Left forelimb (tissue), 1 donor: Measurements from ENCODE around the gene CAPS2.
"Not testable (repeated sequence)": the region's sequence is repeated elsewhere in the genome, so short reads cannot be mapped to it uniquely, and the experiment has no call there.

Experiments
- DNase-seq: peaks from one replicate; pipeline ENCODE4 v3.0.0-alpha.2; 2018; ENCODE audit warnings: low spot score

CAPS2 gene

DNA sequence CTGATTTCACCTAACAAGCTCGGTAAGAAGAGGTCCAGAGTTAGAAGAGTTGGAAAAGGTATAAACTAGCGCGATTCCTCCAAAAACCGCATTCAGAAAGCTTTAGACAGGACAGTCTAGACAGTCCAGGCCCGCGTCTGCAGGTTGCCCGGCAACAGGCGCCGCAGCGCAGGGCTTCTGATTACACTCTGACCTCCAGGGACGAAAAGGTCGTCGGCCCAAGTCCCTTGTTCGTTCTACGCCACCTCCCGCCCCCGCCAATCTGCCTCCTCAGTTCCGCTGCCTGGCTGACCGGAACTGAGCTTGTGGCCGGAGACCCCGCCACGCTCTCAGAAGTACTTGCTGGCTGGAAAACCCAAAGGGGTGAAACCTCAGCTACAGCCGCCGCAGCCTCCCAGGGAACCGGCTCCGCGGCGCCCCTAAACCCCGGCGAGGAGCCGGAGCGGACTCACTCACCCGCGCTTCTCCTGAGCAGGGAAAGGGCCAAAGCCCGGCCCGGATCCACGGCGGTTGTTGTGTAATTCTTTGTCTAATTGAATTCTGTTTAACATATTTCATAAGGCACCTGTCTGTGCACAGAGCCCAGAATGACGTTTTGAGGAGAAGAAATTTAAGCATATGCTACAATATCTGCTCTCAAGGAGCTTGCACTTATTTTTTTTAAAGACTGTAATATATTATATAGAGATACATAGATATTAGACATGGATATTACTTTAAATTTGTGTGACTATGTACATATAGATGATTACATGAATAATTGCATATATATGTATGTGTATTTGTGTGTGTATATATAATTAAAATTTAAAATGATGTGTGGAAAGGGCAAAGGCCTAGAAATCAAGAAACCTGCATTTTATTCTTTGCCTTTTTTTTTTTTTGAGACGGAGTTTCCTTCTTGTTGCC lies at the start of gene CAPS2:
TSS of gene CAPS2 (minus strand) at position 407 of the 909 bp plus-strand sequence. CDS start 3,826 bp downstream, outside the sequence.
- DNase-seq: peak; percentile 88

DNA sequence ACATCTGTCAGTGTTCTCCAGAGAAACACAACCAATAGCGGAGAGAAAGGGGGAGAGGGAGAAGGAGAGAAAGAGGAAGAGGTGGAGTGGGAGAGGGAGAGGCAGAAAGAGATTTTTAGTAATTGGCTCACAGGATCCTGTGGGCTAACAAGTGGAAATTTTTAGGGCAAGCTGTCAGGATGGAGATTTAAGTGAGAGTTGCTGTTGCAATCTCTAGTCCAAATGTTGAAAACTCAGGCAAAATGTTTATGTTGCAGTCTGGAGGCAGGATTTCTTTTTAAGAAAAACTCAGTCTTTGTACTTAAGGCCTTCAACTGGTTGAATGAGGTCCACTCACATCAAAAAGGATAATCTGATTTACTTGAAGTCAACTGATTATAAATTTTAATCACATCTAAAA lies 48.2 kb upstream of the CAPS2 start:
- no peak for DNase-seq

DNA sequence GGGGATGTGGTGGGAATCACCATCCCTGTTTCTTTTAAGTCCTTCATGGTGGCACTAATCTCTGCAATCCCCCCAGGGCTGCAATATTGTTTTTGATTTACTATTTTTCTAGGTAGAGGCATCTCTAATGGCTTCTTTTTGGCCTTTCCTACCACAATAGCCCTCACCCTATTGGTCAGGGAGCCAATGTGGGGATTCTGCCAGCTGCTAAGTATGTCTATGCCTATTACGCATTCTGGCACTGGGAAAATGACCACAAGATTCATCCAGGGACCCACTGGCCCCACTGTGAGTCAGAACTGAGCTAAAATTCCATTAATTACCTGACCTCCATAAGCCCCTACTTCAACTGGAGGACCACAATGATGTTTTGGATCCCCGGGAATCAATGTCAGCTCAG lies 44.8 kb upstream of the CAPS2 start:
- DNase-seq: no peak

DNA sequence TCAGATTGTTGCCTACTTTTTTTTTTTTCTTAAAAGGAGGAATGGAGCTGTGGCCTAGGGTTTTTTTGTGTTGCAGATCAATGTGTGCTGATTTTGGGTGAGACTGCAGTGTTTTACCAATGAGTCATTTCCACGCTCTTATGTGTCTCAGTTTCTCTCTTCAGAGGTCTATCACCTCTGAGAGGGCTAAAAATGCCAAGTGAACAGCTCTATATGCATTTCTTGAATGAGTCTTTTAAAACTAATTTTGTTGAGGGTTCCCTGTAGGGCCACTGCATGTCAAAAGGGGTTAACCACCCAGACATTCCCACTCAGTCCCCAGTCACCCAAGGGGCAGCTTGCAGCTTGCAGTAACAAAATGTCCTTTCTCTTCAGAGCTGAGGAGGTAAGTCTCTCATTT lies 36.5 kb upstream of the CAPS2 start:
- DNase-seq: no peak

DNA sequence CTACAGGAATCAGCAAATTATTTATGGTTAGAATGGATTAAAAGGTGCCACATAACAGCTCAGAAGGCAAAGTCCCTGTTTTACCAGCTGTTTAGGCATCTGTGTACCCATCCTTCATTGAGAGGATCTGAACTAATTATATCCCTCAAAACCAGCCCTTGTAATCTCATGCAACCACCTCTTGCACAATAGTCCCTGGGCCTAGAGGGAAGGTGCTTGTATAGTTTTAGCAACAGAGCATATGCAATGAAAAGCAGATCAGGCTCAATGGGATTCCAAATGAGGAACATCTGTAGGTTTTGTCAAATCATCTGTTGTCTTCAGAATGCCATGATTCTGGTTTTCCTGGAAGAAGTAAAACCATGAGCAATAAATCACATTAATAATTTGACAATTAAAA lies 34.8 kb upstream of the CAPS2 start:
- DNase-seq: no peak

DNA sequence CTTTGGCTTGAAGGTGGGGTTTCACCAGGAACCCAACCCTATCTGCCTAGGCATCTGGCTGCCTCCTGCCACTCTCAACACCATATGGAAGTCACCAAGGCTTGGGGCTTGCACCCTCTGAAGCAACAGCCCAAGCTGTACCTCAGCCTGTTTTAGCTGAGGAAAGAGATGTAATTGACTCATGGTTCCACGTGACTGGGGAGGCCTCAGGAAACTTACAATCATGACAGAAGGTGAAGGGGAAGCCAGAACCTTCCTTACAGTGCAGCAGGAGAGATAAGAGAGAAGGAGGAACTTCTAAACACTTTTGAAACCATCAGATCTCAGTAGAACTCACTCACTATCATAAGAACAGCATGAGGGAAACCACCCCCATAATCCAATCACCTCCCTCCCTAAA lies 31.3 kb upstream of the CAPS2 start:
- DNase-seq: no peak

DNA sequence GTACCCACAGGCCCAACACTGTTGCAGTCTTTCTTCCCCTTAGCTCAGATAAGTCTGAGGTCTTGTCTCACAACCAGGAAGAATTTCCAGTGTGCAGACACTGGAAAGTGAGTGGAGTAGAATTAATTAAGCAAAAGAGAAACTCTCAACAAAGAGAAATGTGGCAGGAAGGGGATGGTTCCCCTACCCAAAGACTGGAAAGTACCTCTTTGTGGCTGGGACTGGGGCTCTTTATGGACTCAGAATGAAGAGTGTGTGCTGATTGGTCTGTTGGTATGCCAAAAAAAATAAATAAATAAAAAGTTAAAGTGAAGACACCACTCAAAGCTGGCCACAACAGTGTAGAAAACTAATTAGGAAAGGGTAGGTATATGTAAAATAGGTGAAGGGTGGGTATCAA lies 30.8 kb upstream of the CAPS2 start:
- DNase-seq: no peak

DNA sequence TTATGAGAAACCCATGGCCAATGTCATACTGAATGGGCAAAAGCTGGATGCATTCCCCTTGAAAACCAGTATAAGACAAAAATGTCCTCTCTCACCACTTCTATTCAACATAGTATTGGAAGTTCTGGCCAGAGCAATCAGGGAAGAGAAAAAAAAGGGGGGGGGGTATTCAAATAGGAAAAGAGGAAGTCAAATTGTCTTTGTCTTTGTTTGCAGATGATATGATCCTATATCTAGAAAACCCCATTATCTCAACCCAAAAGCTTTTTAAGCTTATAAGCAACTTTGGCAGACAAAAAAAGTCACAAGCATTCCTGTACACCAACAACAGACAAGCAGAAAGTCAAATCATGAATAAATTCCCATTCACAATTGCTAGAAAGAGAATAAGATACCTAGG lies 23.9 kb upstream of the CAPS2 start:
- DNase-seq: no peak

DNA sequence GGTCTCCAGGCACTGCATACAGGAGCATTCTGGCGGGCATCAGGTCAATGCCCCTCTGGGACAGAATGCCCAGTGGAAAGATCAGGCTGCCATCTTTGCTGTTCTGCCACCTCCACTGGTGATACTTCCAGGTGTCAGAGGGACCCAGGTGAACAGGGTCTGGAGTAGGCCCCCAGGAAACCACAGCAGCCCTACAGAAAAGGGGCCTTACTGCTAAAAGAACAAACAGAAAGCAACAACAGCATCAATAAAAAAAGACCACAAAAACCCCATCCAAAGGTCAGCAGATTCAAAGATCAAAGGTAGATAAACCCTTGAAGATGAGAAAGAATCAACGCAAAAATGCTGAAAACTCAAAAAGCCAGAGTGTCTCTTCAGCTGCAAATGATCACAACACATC lies 20.3 kb upstream of the CAPS2 start:
- no peak for DNase-seq

DNA sequence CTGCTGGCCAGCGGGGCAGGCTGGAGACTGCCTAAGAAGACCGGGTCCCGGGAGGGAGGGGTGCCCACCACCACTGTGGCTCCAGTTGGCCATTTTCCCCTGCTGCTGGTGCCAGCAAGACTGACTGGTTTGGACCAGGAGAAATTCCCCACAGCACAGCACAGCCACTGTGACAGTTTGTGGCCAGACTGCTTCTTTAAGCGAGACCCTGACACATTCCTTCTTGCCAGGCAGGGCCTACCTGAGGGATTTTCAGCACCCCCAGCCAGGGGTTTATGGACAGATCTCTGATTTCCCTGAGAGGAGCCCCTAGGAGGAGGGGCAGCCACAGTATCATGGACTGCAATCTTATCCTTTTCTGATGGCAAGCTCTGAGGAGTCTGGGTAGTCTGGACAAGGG lies 19.8 kb upstream of the CAPS2 start:
- DNase-seq: no peak

DNA sequence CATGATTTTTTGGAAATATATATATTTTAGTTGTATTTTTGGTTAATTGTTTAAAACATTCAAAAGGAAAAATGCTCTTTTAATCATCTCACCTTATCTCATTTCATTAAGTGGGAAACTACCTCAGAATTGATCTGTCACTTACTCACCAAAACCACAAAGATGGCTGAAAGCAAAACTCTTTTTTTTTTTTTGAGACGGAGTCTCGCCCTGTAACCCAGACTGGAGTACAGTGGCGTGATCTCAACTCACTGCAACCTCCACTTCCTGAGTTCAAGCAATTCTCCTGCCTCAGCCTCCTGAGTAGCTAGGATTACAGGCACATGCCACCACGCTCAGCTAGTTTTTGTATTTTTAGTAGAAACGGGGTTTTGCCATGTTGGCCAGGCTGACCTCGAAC lies 16.1 kb upstream of the CAPS2 start:
- DNase-seq: not testable (repeated sequence)

DNA sequence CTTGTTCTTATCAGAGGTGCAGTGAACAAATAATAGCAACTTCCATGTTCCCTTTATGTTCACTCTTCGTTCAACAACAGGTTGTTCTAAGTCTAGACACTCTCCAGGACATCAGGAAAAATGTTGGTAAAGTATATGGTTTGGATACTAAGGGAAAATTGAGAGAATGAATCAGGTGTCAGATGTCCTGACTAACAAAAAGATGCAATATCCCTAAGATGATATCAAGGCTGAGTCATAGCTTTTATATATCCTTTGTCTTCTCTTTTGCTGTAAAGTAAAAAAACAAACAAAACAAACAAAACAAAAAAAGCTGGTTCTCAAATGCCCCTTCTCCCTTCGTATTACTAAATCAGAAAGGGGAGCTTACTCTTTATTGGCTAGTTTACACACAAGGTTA lies 15.4 kb upstream of the CAPS2 start:
- no peak for DNase-seq

DNA sequence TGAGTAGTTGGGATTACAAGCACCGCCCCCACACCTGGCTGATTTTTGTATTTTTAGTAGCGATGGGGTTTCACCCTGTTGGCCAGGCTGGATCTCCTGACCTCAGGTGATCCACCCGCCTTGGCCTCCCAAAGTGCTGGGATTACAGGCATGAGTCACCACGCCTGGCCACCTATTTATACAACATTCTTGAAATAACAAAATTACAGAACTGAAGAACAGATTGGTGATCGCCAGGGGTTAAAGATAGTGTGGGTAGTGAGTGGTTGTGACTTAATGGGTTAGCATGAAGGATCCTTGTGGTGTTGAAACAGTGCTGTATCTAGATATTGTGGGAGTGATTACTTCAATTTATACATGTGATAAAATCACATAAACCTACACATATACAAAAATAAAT lies 11.7 kb upstream of the CAPS2 start:
- no peak for DNase-seq

DNA sequence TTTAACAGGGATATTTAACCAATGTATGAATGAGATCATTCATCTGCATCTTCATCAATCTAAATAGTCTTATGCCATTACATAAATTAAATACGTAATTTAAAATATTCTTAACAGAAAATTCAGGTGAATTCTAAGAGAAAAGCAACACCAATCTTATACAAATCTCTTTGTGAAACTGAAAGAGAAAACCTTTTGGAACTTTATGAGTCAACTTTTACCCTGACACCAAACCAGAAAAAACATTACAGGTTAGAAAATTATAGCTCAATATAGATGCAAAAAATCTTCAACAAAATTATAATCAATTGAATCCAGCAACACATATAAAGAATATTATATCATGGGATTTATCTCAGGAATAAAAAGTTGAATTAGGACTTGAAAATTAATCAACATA lies 7.8 kb upstream of the CAPS2 start:
- no peak for DNase-seq

DNA sequence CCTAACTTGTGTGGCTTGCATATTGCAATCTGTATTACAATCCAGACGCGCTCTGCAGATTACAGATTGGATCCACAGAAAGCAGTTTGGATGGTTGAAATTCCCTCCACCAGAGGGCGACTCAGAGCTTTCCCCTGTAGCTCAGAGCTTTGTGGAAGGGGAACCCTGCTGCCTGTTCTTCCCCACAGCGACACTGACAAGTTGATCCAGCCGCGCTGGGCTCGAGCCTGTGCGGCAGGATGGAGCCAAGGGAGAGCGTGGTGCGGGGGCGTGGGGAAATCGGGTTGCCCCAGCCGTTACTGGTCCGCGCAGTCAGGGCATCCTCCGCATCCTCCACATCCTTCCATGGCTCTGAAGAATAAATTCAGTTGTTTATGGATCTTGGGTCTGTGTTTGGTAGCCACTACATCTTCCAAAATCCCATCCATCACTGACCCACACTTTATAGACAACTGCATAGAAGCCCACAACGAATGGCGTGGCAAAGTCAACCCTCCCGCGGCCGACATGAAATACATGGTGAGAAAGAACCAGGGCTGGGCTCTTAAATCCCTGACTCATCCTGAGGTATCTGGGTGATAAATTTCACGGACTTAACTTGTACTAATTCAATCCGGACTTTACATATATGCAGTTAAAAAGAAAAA lies 4.4 kb upstream of the CAPS2 start, which contains the start of gene GLIPR1L1:
TSS of gene GLIPR1L1 (plus strand) at position 287 of the 647 bp plus-strand sequence. CDS start at position 346, 59 bp downstream.
- peak; percentile 84 for DNase-seq

DNA sequence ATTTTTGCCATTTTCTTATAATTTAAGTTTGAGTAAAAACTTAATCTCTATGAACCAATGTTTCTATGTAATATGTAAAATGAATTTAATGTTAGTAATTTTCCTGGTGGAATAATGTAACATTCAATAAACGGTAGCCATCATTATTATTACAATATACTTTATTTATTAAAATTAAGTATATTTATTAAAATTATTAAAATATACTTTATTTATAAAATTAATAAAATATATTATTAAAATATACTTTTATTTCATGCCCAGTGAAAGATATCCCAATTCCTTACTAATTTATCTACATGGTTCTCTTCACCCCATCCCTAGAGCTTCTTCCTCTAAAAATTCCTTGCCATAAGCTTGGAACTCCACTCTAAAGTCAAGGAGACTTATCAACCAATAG lies 2.5 kb downstream of the CAPS2 start:
- DNase-seq: no peak

DNA sequence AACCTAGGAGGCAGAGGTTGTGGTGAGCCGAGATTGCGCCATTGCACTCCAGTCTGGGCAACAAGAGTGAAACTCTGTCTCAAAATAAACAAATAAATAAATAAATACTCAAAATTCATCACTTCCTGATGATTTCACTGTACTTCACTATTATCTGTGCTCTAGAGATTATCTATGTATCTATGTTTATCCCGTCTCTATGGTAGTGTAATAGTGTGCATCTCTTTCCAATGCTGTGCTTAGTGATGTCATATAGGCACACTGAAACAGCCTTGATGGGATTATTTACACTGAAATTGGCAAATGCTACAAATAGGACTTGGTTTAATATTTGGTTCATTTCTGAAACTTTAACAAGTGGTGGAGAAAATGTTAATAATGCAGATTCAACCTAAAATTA lies 6.5 kb downstream of the CAPS2 start:
- no peak for DNase-seq

DNA sequence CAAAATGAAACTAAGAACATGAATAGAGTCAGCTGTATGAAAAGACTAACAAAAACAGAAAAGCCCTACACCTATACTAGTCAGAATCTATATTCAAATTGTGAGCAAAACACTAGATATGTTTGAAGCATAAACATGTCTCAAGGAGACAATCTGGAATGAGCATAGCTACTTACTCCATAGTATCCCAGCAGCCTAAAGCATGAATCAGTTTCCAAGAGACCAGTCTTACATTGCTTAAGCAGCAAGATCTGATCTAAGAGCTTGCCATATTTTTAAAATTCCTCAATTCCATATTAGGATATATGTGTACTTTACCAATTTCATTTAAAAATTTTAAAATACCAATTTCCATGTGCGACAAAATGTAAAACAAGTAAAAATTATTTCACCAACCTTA lies 7.7 kb downstream of the CAPS2 start:
- no peak for DNase-seq

DNA sequence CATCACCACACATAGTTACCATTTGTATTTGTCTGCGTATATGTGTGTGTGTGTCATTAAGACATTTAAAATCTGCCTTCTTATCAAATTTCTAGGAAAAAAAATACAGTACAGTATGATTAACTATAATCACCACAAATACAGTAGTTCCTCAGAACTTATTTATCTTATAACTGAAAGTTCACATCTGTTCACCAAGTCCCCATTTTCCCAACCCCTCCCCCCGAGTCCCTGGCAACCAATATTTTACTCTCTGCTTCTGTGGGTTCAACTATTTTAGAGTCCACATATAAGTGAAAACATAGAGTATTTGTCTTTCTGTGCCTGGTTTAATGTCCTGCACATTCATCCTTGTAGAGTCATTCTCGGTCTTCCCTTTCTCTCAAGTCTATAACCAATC lies 12.3 kb downstream of the CAPS2 start:
- DNase-seq: no peak

DNA sequence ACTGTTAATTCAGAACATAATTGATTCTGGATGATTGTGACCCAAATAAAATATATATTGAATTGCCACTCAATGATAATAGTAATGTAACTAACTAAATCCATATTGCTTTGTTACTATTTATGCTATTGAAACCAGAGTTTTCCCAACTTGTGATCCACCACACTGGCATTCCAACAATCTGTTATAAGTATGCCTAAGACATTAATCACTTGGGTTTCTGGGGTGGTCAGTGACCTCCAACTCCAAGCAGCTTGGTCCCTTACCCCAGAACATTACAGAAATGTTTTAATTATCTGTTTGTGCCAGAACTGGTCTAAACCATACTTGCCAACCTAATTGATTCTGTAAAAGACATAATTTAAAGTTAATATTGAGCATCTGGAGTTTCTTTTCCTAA lies 14.6 kb downstream of the CAPS2 start:
- no peak for DNase-seq

DNA sequence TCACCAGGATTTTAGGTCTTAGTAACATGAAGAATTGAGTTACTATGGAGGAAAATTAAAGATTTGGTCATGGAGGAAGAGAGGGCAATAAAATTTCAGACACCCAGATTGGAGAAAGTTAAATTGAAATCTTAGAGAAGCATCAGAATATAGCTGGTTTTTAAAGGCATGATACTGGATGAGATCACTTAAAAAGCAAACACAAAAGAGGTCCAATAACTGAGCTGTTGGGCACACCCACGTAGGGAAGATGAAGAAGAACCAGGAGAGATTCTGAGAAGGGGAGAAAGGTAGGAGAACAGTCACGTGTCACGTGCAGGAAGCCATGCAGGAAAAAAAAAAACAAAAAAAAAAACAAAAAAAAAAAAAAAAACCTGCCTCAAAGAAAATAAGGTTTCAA lies 18.8 kb downstream of the CAPS2 start:
- DNase-seq: no peak

DNA sequence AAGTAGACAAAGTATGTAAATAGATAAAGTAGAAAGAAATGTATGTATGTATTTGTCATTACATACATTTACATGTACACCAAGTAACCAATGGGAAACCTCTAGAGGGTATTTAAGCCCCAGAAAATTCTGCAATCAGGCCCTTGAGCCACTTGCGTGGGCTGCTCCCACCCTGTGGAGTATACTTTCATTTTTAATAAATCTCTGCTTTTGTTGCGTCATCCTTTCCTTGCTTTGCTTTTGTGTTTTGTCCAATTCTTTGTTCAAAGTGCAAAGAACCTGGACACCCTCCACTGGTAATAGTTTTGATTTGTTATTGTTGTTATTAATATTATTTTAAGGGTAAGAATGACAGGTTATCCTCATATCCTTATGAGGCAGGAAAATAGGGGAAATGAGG lies 21.8 kb downstream of the CAPS2 start:
- no peak for DNase-seq
